K562 (cell line): ENCODE measurements around the gene KLHL9. TPM values are rescaled to one million over a fixed set of nuclear protein-coding genes. Genes with fewer than 3 reads are reported as not detected.

ENCODE experiments used
- ATAC-seq: fragments of 200-7000 bp; cut with Tn5 transposase; 3 replicates; pipeline ENCODE4 v1.9.1; 2020; ENCODE audit warnings: moderate library complexity
- BruUV-seq: library from RNA; stranded (reverse); fragments of 400-500 nt; replicated peaks from 2 replicates; lab custom pipeline; 2021; lab: Mats Ljungman, UMichigan
- CTCF ChIA-PET: fragments of 300-600 bp; formaldehyde crosslinking; extraction: SDS; loops from one replicate; lab custom pipeline; 2021; ENCODE audit warnings: low intra/inter-chr PET ratio; lab: Yijun Ruan, JAX
- POLR2A ChIA-PET: fragments of 300-600, 350-650 bp; sonication (Branson Sonifier 250); formaldehyde crosslinking; extraction: SDS; loops from one replicate; lab custom pipeline; 2021; ENCODE audit warnings: antibody characterized with exemption, inconsistent platforms; lab: Yijun Ruan, JAX
- DNase-seq, 4 experiments: peaks; one replicate each; pipeline versions ENCODE4 v3.0.0 to v3.0.0-alpha.2; 2011 to 2018; ENCODE audit warnings: low spot score in 3 of 4, mixed read lengths in 3 of 4; ENCODE audit errors: extremely low read depth in 1 of 4
- FAIRE-seq: peaks from 2 replicates; lab custom pipeline; 2011; peaks lifted over from hg19 to GRCh38; lab: Jason Lieb, UNC
- H2AFZ ChIP-seq: 2 replicates; pipeline ENCODE4 v1.6.0; 2011; ENCODE audit warnings: low read depth, low read length, control low read depth, inconsistent platforms
- H3K27ac ChIP-seq: fragments of 200-600 bp; 3 replicates; pipeline ENCODE4 v1.8.0; 2011; ENCODE audit warnings: low read depth, mild to moderate bottlenecking, control low read depth, inconsistent platforms, low read length, moderate library complexity, mixed read lengths; ENCODE audit errors: extremely low read depth
- H3K27me3 ChIP-seq, 2 experiments: fragments of 300-600 bp in 1 of 2; 2 replicates in 1 of 2; 3 replicates in 1 of 2; pipeline versions ENCODE4 v1.6.0 to v1.8.0; 2011; ENCODE audit warnings: inconsistent platforms in 2 of 2, low read length in 2 of 2, mild to moderate bottlenecking in 1 of 2, mixed read lengths in 1 of 2, moderate library complexity in 1 of 2; ENCODE audit not compliant: control insufficient read depth in 2 of 2, insufficient read depth in 2 of 2
- H3K36me3 ChIP-seq: fragments of 300-600 bp; 3 replicates; pipeline ENCODE4 v1.8.0; 2011; ENCODE audit warnings: mild to moderate bottlenecking, low read length, inconsistent platforms; ENCODE audit not compliant: control insufficient read depth, insufficient read depth
- H3K4me1 ChIP-seq, 2 experiments: fragments of 200-600 bp in 1 of 2; replicated peaks in 1 of 2; 2 replicates in 1 of 2; 3 replicates in 1 of 2; pipeline versions ENCODE4 v1.5.1 to v1.8.0; 2011; ENCODE audit warnings: inconsistent platforms in 2 of 2, low read length in 2 of 2, mild to moderate bottlenecking in 1 of 2, mixed read lengths in 1 of 2, moderate library complexity in 1 of 2; ENCODE audit not compliant: control insufficient read depth in 2 of 2, insufficient read depth in 2 of 2
- H3K4me2 ChIP-seq: 2 replicates; pipeline ENCODE4 v1.6.1; 2011; ENCODE audit warnings: low read length, control low read depth, inconsistent platforms, mixed read lengths; ENCODE audit not compliant: insufficient read depth
- H3K4me3 ChIP-seq: fragments of 200-600 bp; sonication (generic), shearing (Covaris generic); 2 replicates; pipeline ENCODE4 v1.5.1; 2016; ENCODE audit warnings: control low read depth, inconsistent platforms
- H3K79me2 ChIP-seq: fragments of 200-600 bp; 3 replicates; pipeline ENCODE4 v1.8.0; 2011; ENCODE audit warnings: low read length, inconsistent platforms; ENCODE audit not compliant: control insufficient read depth, insufficient read depth
- H3K9ac ChIP-seq, 2 experiments: 2 replicates each; pipeline versions ENCODE4 v1.6.0 to v1.6.1; 2011; ENCODE audit warnings: low read depth in 2 of 2, low read length in 2 of 2, control low read depth in 1 of 2, inconsistent platforms in 1 of 2, mild to moderate bottlenecking in 1 of 2, mixed read lengths in 1 of 2; ENCODE audit not compliant: insufficient read depth in 1 of 2
- H3K9me1 ChIP-seq: one replicate; pipeline ENCODE4 v1.6.0; 2011; ENCODE audit warnings: inconsistent platforms, mild to moderate bottlenecking, low read length, moderate library complexity; ENCODE audit not compliant: control insufficient read depth, insufficient read depth
- H3K9me3 ChIP-seq: replicated peaks from 2 replicates; pipeline ENCODE4 v1.5.1; 2011; ENCODE audit warnings: low read depth, low read length, inconsistent platforms; ENCODE audit not compliant: control insufficient read depth, insufficient read depth
- H4K20me1 ChIP-seq: replicated peaks from 2 replicates; pipeline ENCODE4 v1.6.1; 2011; ENCODE audit warnings: low read length, inconsistent platforms, mixed read lengths; ENCODE audit not compliant: control insufficient read depth, insufficient read depth
- ARID1B ChIP-seq: fragments of 450-650 bp; IDR thresholded peaks from 2 replicates; pipeline ENCODE4 v1.6.1; 2016; ENCODE audit warnings: antibody characterized with exemption, mild to moderate bottlenecking, inconsistent platforms
- BRF1 ChIP-seq: IDR thresholded peaks from 3 replicates; pipeline ENCODE4 v1.6.1; 2011; ENCODE audit warnings: borderline replicate concordance, mild to moderate bottlenecking; ENCODE audit not compliant: insufficient read length; ENCODE audit errors: extremely low read depth
- COPS2 ChIP-seq: fragments of 450-650 bp; conservative IDR thresholded peaks from 2 replicates; pipeline ENCODE4 v1.6.1; 2016; ENCODE audit warnings: mild to moderate bottlenecking, moderate library complexity
- ELF1 ChIP-seq: fragments of 200-800 bp; sonication (Bioruptor generic); IDR thresholded peaks from 2 replicates; pipeline ENCODE4 v1.6.1; 2016; ENCODE audit warnings: missing genetic modification characterization, missing compliant biosample characterization
- FOXM1 ChIP-seq, 2 experiments: fragments of 450-650 bp in 1 of 2; sonication (generic) in 1 of 2; formaldehyde crosslinking in 1 of 2; IDR thresholded peaks; 2 replicates each; pipeline versions ENCODE4 v1.6.1 to v1.9.0; 2017 to 2022; ENCODE audit warnings: low read depth in 2 of 2, mild to moderate bottlenecking in 2 of 2, missing genetic modification reagents in 1 of 2, moderate library complexity in 1 of 2
- HDAC8 ChIP-seq: fragments of 450-650 bp; IDR thresholded peaks from 2 replicates; pipeline ENCODE4 v1.6.1; 2016; ENCODE audit warnings: mild to moderate bottlenecking, missing genetic modification characterization, moderate library complexity, missing compliant biosample characterization
- HMGN3 ChIP-seq: IDR thresholded peaks from 2 replicates; pipeline ENCODE4 v1.6.1; 2011; ENCODE audit warnings: borderline replicate concordance, low read depth, mild to moderate bottlenecking, mixed read lengths, low read length; ENCODE audit not compliant: insufficient read length; ENCODE audit errors: extremely low read depth
- HNRNPUL1 ChIP-seq: fragments of 200-400 bp; formaldehyde crosslinking; IDR thresholded peaks from 2 replicates; pipeline ENCODE4 v1.6.1; 2017; ENCODE audit warnings: low read length
- HSF4 ChIP-seq: fragments of 250-450 bp; sonication (Bioruptor Pico); IDR thresholded peaks from 2 replicates; pipeline ENCODE4 v2.1.2; 2022; ENCODE audit warnings: mild to moderate bottlenecking, moderate library complexity, borderline replicate concordance
- RFX5 ChIP-seq: IDR thresholded peaks from 2 replicates; pipeline ENCODE4 v1.6.1; 2011; ENCODE audit warnings: low read depth, mild to moderate bottlenecking, improper control_type of control experiment, low read length
- SAP30 ChIP-seq: fragments of 200-600 bp; sonication (generic); IDR thresholded peaks from 2 replicates; pipeline ENCODE4 v1.6.1; 2012; ENCODE audit warnings: borderline replicate concordance, low read depth, mild to moderate bottlenecking, moderate library complexity, low read length, control low read depth, inconsistent platforms; ENCODE audit not compliant: insufficient read depth, poor library complexity, severe bottlenecking
- XRCC4 ChIP-seq: IDR thresholded peaks from one replicate; pipeline ENCODE4 v1.6.1; 2011; ENCODE audit not compliant: insufficient read depth, insufficient read length; ENCODE audit errors: extremely low read depth
- ZBTB1 ChIP-seq: sonication (generic); formaldehyde crosslinking; IDR thresholded peaks from 2 replicates; pipeline ENCODE4 v1.8.1; 2023; ENCODE audit warnings: missing genetic modification reagents, low read depth, mild to moderate bottlenecking, borderline replicate concordance
- ZC3H4 ChIP-seq: sonication (generic); formaldehyde crosslinking; IDR thresholded peaks from 2 replicates; pipeline ENCODE4 v1.9.0; 2021; ENCODE audit warnings: missing genetic modification reagents, borderline replicate concordance
- ZNF253 ChIP-seq: fragments of 250-450 bp; sonication (Bioruptor Pico); conservative IDR thresholded peaks from 2 replicates; pipeline ENCODE4 v1.6.1; 2021; ENCODE audit warnings: mild to moderate bottlenecking
- ZNF316 ChIP-seq: fragments of 450-650 bp; IDR thresholded peaks from 2 replicates; pipeline ENCODE4 v1.6.1; 2016
- ZNF57 ChIP-seq: fragments of 450-650 bp; formaldehyde crosslinking; IDR thresholded peaks from 2 replicates; pipeline ENCODE4 v1.4.0; 2020; ENCODE audit warnings: mild to moderate bottlenecking, moderate library complexity
- WGBS: fragments of 100-300 bp; shearing (Covaris generic); methylation state at CpG from one replicate; pipeline ENCODE4 v1.1.6; 2016; ENCODE audit warnings: low coverage, mixed read lengths; ENCODE audit not compliant: insufficient coverage; ENCODE audit errors: missing lambda C conversion rate; 5-methylcytosine and 5-hydroxymethylcytosine counted together
- in situ Hi-C: fragments of 300-500 bp; cut with MboI; formaldehyde crosslinking; loops from 4 replicates; pipeline ENCODE4 v1.15.0; 2018; ENCODE audit warnings: inconsistent platforms, mixed read lengths
- intact Hi-C: fragments of 100-400 bp; cut with micrococcal nuclease; formaldehyde crosslinking; loops from 2 replicates; pipeline ENCODE4 v1.14.2; 2022
- polyA plus RNA-seq, 8 experiments: library from polyadenylated mRNA; depleted of rRNA in 4 of 8; stranded (reverse) in 5 of 8; unstranded in 3 of 8; fragments of >200 nt; fragmentation: Nextera tagmentation in 2 of 8; fragmentation: Illumina TruSeq in 1 of 8; extraction: Ambion mirVana in 2 of 8; extraction: Trizol in 1 of 8; gene quantifications; 2 replicates each; pipeline versions ENCODE4 v1.2.1 to v1.2.3, GENCODE V29; 2011 to 2014; ENCODE audit warnings: inconsistent platforms in 1 of 8, missing spikeins in 1 of 8
- total RNA-seq, 7 experiments: library from RNA; depleted of rRNA in 6 of 7; stranded (reverse); fragments of >200 nt in 6 of 7; fragmentation: Illumina TruSeq in 2 of 7; extraction: Trizol in 2 of 7; gene quantifications; 2 replicates each; pipeline versions ENCODE4 v1.2.1 to v1.2.3, GENCODE V29; 2011 to 2021; ENCODE audit warnings: low replicate concordance in 1 of 7
- TF ChIP-seq, protein P1 (sequence below): fragments of 250-450 bp; sonication (Bioruptor Pico); IDR thresholded peaks from 2 replicates; pipeline ENCODE4 v1.6.1; 2021; ENCODE audit warnings: mild to moderate bottlenecking

The KLHL9 gene
- total and polyA plus RNA-seq, 9 of the 15 experiments (the other 6 are each of a cell fraction or from before 2014, with no cell fraction given) = 0.04 TPM; not detected in 8

DNA sequence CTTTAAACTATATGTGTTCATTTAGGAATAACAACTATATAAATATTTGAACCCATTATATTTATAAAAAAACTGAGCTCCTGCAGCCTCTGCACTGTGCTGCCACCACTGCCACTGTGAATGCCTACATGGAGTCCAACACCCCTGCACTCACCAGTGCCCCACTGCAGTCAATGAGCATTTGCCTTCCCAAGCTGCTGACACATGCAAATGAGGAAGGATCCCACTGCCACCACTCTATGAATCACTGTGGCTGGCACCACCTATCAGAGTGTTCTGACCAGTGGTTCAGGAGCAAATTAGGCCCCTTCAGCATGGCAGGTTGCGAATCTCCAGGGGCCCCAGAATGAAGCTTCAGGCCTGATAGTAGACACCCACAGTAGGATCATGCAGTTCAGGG, 39.2 kb downstream of the KLHL9 start (continued):
- TF ChIP-seq HDAC8 (tag) (no peak), ARID1B (no peak), ZNF316 (no peak), ZNF57 (no peak)
- TF ChIP-seq, protein P1, sequence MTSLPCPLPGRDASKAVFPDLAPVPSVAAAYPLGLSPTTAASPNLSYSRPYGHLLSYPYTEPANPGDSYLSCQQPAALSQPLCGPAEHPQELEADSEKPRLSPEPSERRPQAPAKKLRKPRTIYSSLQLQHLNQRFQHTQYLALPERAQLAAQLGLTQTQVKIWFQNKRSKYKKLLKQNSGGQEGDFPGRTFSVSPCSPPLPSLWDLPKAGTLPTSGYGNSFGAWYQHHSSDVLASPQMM (CRISPR knock-in tag) = no peak

DNA sequence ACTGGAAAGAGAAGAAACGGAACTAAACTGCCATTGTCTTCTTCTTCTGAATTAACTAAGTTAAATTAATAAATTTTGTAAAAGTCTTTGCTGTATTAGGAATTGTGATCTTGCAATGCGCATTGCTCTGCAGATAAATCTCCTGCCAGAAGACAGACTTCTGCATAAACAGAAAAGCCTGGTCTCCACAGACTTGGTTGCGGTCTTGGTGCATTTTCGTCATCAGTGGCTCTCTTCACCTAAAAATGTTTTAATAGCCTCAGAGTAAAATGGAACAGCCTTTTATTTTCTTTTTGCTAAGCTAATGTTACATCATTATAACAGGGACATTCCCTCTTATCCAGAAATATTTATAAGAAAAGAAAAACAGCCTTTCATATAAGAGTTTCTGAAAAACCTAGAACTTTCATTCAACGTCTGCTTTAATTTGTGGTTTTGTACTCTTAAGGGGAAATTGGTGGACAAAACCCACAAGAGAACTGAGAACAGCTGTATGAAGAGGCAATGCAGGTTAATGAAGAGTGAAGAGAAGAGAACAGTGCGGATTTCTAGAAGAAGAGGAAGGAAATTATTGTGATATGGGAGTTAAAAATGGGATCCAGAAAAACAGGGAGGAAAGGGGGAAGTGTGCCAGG, 40.2 kb downstream of the KLHL9 start:
- no peaks in the 10 kb centered on the region for H3K9me1 ChIP-seq
- no peaks in the 10 kb centered on the region for H4K20me1 ChIP-seq
- CTCF ChIA-PET = no interaction called here
- no peak overlapping the region for H3K4me3 ChIP-seq
- H2AFZ ChIP-seq = no peak overlapping the region
- POLR2A ChIA-PET = no interaction called here
- no peak for ATAC-seq
- intact Hi-C loops = no loop called here
- no peaks in the 10 kb centered on the region for H3K36me3 ChIP-seq
- in situ Hi-C loops = no loop called here
- no peak for FAIRE-seq
- no peak overlapping the region for H3K9ac ChIP-seq
- H3K4me2 ChIP-seq = no peak overlapping the region
- DNase-seq = no peak
- H3K27ac ChIP-seq = no peak overlapping the region
- H3K9me3 ChIP-seq = no peaks in the 10 kb centered on the region
- H3K4me1 ChIP-seq = no peaks in the 10 kb centered on the region
- H3K79me2 ChIP-seq = no peaks in the 10 kb centered on the region
- BruUV-seq = no TSS peak
- no peaks in the 10 kb centered on the region for H3K27me3 ChIP-seq
- WGBS = no CpG with 5 or more reads among the region's 6 CpGs
- TF ChIP-seq ZBTB1 (CRISPR knock-in tag) (no peak), HNRNPUL1 (no peak), ZC3H4 (CRISPR knock-in tag) (no peak), SAP30 (no peak), XRCC4 (no peak), RFX5 (no peak), HSF4 (CRISPR knock-in tag) (no peak), ELF1 (tag) (no peak), HMGN3 (no peak), ZNF253 (CRISPR knock-in tag) (no peak), BRF1 (no peak), FOXM1 (IDR thresholded peaks at IDR 0.05; ENCODE audit: low read depth) (no peak), FOXM1 (CRISPR knock-in tag; IDR thresholded peaks at IDR 0.05; ENCODE audit: low read depth) (no peak), COPS2 (no peak)
